B cell (primary cell): ENCODE measurements around the gene PCDH15. TPM values are rescaled to one million over a fixed set of nuclear protein-coding genes. Genes with fewer than 3 reads are reported as not detected.

Experiments used
- ATAC-seq: fragments of 200-7000 bp; cut with Tn5 transposase; one replicate; pipeline ENCODE4 v1.10.0; 2021; ENCODE audit warnings: low read depth, mild to moderate bottlenecking, moderate number of reproducible peaks, moderate library complexity
- CTCF ChIA-PET: fragments of 350-600 bp; sonication (Branson Sonifier 250); formaldehyde crosslinking; loops from one replicate; lab custom pipeline; 2021; ENCODE audit warnings: antibody characterized with exemption, inconsistent platforms; lab: Charles Lee
- POLR2A ChIA-PET: fragments of 350-600 bp; sonication (Branson Sonifier 250); formaldehyde crosslinking; loops from one replicate; lab custom pipeline; 2021; ENCODE audit warnings: antibody characterized with exemption; lab: Charles Lee
- DNase-seq: peaks from one replicate; pipeline ENCODE4 v3.0.0; 2013
- H2AFZ ChIP-seq: 2 replicates; pipeline ENCODE4 v1.6.1; 2012; ENCODE audit warnings: mild to moderate bottlenecking, low read depth, low read length; ENCODE audit not compliant: insufficient read depth, poor library complexity, severe bottlenecking
- H3K27ac ChIP-seq, 2 donors: 1 replicate in 1 of 2; 2 replicates in 1 of 2; pipeline ENCODE4 v1.5.1; 2012 to 2013; ENCODE audit warnings: low read length in 2 of 2, mild to moderate bottlenecking in 2 of 2, moderate library complexity in 1 of 2
- H3K27me3 ChIP-seq, 4 experiments: fragments of 200-600 bp in 1 of 4; sonication (generic) in 1 of 4; replicated peaks in 1 of 4; 1 replicate in 2 of 4; 2 replicates in 2 of 4; pipeline versions ENCODE4 v1.6.1 to v1.7.0; 2013 to 2016; ENCODE audit warnings: low read length in 3 of 4, mild to moderate bottlenecking in 2 of 4, mixed read lengths in 1 of 4, moderate library complexity in 1 of 4; ENCODE audit not compliant: insufficient read depth in 4 of 4, control insufficient read depth in 3 of 4; ENCODE audit errors: control extremely low read depth in 1 of 4
- H3K36me3 ChIP-seq, 2 experiments: replicated peaks in 1 of 2; 1 replicate in 1 of 2; 2 replicates in 1 of 2; pipeline versions ENCODE4 v1.6.1 to v1.7.1; 2013; ENCODE audit warnings: low read length in 1 of 2; ENCODE audit not compliant: insufficient read depth in 2 of 2, control insufficient read depth in 1 of 2; ENCODE audit errors: control extremely low read depth in 1 of 2, extremely low read depth in 1 of 2
- H3K4me1 ChIP-seq, 2 donors: fragments of 200-600 bp in 1 of 2; sonication (generic) in 1 of 2; 1 replicate in 1 of 2; 2 replicates in 1 of 2; pipeline versions ENCODE4 v1.5.1 to v1.6.1; 2013 to 2017; ENCODE audit warnings: low read length in 2 of 2; ENCODE audit not compliant: control insufficient read depth in 2 of 2, insufficient read depth in 2 of 2
- H3K4me2 ChIP-seq: replicated peaks from 2 replicates; pipeline ENCODE3; 2012; ENCODE audit warnings: mild to moderate bottlenecking, low read depth, low read length; ENCODE audit not compliant: poor library complexity, severe bottlenecking
- H3K4me3 ChIP-seq, 5 experiments: fragments of 200-600 bp in 1 of 5; sonication (generic) in 1 of 5; 1 replicate in 3 of 5; 2 replicates in 2 of 5; pipeline versions ENCODE4 v1.5.1 to v1.7.0; 2011 to 2016; ENCODE audit warnings: low read length in 4 of 5, mild to moderate bottlenecking in 4 of 5, low read depth in 2 of 5, control low read depth in 1 of 5, moderate library complexity in 1 of 5; ENCODE audit not compliant: insufficient read depth in 1 of 5; ENCODE audit errors: control extremely low read depth in 1 of 5, extremely low read depth in 1 of 5
- H3K79me2 ChIP-seq: fragments of 200-600 bp; sonication (generic); one replicate; pipeline ENCODE4 v1.6.0; 2016; ENCODE audit warnings: low read length; ENCODE audit not compliant: control insufficient read depth, insufficient read depth
- H3K9ac ChIP-seq: fragments of 200-600 bp; sonication (generic); 2 replicates; pipeline ENCODE4 v1.6.1; 2017; ENCODE audit warnings: mild to moderate bottlenecking, low read length, moderate library complexity
- H3K9me3 ChIP-seq, 3 donors: one replicate each; pipeline versions ENCODE4 v1.6.1 to v1.7.1; 2013; ENCODE audit warnings: low read length in 2 of 3; ENCODE audit not compliant: control insufficient read depth in 2 of 3, insufficient read depth in 1 of 3; ENCODE audit errors: control extremely low read depth in 1 of 3
- H4K20me1 ChIP-seq: 2 replicates; pipeline ENCODE4 v1.6.0; 2012; ENCODE audit warnings: mild to moderate bottlenecking, low read length; ENCODE audit not compliant: insufficient read depth, control insufficient read depth, poor library complexity, severe bottlenecking
- H3K27ac Mint-ChIP-seq: one replicate; pipeline ENCODE4 v1.8.0; 2021; ENCODE audit warnings: mixed read lengths
- H3K27me3 Mint-ChIP-seq: one replicate; pipeline ENCODE4 v1.8.0; 2021; ENCODE audit warnings: mixed read lengths
- H3K4me1 Mint-ChIP-seq: one replicate; pipeline ENCODE4 v1.8.0; 2021; ENCODE audit warnings: mixed read lengths
- H3K4me3 Mint-ChIP-seq: one replicate; pipeline ENCODE4 v1.8.0; 2021; ENCODE audit warnings: mixed read lengths
- H3K9me3 Mint-ChIP-seq: one replicate; pipeline ENCODE4 v1.8.0; 2022; ENCODE audit warnings: mixed read lengths; ENCODE audit not compliant: insufficient read depth
- EZH2 ChIP-seq: IDR thresholded peaks from 2 replicates; pipeline ENCODE4 v1.6.1; 2012; ENCODE audit warnings: borderline replicate concordance, low read depth, mild to moderate bottlenecking, moderate library complexity, low read length; ENCODE audit not compliant: insufficient read depth, poor library complexity, severe bottlenecking
- WGBS: methylation state at CpG from one replicate; pipeline ENCODE4 v1.1.5; 2013; ENCODE audit warnings: missing lambda C conversion rate; ENCODE audit not compliant: insufficient coverage; 5-methylcytosine and 5-hydroxymethylcytosine counted together
- intact Hi-C: fragments of 100-400 bp; cut with micrococcal nuclease; formaldehyde crosslinking; loops from one replicate; pipeline ENCODE4 v1.10.0; 2022
- polyA plus RNA-seq: library from polyadenylated mRNA; depleted of rRNA; stranded (reverse); fragments of >200 nt; gene quantifications from 2 replicates; pipeline ENCODE4 v1.2.3, GENCODE V29; 2012
- total RNA-seq, 2 donors: library from RNA; stranded (reverse); fragments of 120-200 nt in 1 of 2; gene quantifications; 1 replicate in 1 of 2; 2 replicates in 1 of 2; pipeline versions ENCODE4 v1.2.3 to v1.2.4, GENCODE V29; 2013 to 2022
- TF ChIP-seq, protein P1 (sequence below): fragments of 200-600 bp; IDR thresholded peaks from one replicate; pipeline ENCODE4 v1.8.0; 2022; ENCODE audit warnings: antibody characterized with exemption, mild to moderate bottlenecking

PCDH15 gene
- total and polyA plus RNA-seq, 2 donors (not counting 1 experiment from before 2014, with no cell fraction given): not detected

DNA sequence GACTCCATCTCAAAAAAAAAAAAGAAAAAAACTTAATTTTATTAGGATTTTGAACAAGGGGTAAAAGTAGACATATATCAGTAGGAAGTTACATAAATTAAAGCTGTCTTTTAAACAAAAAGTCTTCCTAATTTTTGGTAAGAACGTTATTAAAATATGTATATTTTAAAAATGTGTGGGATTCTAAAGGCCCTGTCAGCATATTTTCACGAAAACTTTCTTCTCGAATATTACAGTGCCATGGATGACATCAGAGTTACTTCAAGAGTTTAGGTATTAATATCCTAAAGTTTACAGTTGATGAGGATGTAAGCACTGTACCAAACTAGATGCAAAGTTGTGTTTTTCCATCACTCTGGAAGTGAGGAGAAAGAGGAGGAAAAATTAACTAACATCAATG lies 820.8 kb downstream of the PCDH15 start:
- Histone ChIP-seq H3K27me3 (no peaks in the 10 kb centered on the region), H2AFZ (no peak overlapping the region), H3K4me3 (no peak overlapping the region), H3K27ac (no peak overlapping the region), H4K20me1 (no peaks in the 10 kb centered on the region), H3K4me1 (no peaks in the 10 kb centered on the region), H3K36me3 (no peaks in the 10 kb centered on the region), H3K9me3 (peaks cover 0 to 5% (median 2%) of the 10 kb centered on the region in 3 donors), H3K79me2 (no peaks in the 10 kb centered on the region), H3K9ac (no peak overlapping the region), H3K4me2 (no peak overlapping the region)
- H3K27me3 Mint-ChIP-seq: no peaks in the 10 kb centered on the region
- no CpG with 5 or more reads among the region's 3 CpGs for WGBS
- POLR2A ChIA-PET: no interaction called here
- intact Hi-C loops: no loop called here
- H3K9me3 Mint-ChIP-seq: no peaks in the 10 kb centered on the region
- TF ChIP-seq EZH2: no peak
- TF ChIP-seq, protein P1, sequence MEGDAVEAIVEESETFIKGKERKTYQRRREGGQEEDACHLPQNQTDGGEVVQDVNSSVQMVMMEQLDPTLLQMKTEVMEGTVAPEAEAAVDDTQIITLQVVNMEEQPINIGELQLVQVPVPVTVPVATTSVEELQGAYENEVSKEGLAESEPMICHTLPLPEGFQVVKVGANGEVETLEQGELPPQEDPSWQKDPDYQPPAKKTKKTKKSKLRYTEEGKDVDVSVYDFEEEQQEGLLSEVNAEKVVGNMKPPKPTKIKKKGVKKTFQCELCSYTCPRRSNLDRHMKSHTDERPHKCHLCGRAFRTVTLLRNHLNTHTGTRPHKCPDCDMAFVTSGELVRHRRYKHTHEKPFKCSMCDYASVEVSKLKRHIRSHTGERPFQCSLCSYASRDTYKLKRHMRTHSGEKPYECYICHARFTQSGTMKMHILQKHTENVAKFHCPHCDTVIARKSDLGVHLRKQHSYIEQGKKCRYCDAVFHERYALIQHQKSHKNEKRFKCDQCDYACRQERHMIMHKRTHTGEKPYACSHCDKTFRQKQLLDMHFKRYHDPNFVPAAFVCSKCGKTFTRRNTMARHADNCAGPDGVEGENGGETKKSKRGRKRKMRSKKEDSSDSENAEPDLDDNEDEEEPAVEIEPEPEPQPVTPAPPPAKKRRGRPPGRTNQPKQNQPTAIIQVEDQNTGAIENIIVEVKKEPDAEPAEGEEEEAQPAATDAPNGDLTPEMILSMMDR: no peak
- H3K4me1 Mint-ChIP-seq: no peaks in the 10 kb centered on the region
- no peak overlapping the region for H3K4me3 Mint-ChIP-seq
- CTCF ChIA-PET: no interaction called here
- H3K27ac Mint-ChIP-seq: no peak overlapping the region
- DNase-seq: no peak
- no peak for ATAC-seq

DNA sequence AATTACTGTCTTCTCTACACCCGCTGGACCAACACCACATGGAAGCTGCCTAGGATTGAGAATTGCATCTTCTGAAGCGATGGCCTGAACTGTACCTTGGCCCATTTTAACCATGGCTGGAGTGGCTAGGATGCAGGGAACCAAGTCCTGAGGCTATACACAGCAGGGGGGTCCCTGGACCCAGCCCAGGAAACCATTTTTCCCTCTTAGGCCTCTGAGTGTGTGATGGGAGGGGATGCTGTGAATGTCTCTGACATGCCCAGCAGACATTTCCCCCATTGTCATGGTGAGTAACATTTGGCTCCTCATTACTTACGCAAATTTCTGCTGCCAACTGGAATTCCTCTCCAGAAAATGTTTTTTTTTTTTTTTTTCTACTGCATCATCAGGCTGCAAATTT lies 822.7 kb downstream of the PCDH15 start:
- no peak overlapping the region for H3K27ac ChIP-seq
- H3K9me3 Mint-ChIP-seq: peaks cover 2% of the 10 kb centered on the region
- POLR2A ChIA-PET: no interaction called here
- H3K4me3 Mint-ChIP-seq: no peak overlapping the region
- intact Hi-C loops: no loop called here
- no peaks in the 10 kb centered on the region for H3K4me1 Mint-ChIP-seq
- H2AFZ ChIP-seq: no peak overlapping the region
- no peak overlapping the region for H3K4me3 ChIP-seq
- CTCF ChIA-PET: no interaction called here
- no peaks in the 10 kb centered on the region for H3K27me3 Mint-ChIP-seq
- peaks cover 0 to 5% (median 2%) of the 10 kb centered on the region in 3 donors for H3K9me3 ChIP-seq
- no peaks in the 10 kb centered on the region for H3K4me1 ChIP-seq
- TF ChIP-seq EZH2: no peak
- TF ChIP-seq, protein P1: no peak
- no peak overlapping the region for H3K9ac ChIP-seq
- no peak for ATAC-seq
- no peaks in the 10 kb centered on the region for H3K79me2 ChIP-seq
- H4K20me1 ChIP-seq: no peaks in the 10 kb centered on the region
- 73% methylated on average over 2 of the region's 3 CpGs for WGBS
- H3K27me3 ChIP-seq: no peaks in the 10 kb centered on the region
- DNase-seq: no peak
- no peaks in the 10 kb centered on the region for H3K36me3 ChIP-seq
- H3K27ac Mint-ChIP-seq: no peak overlapping the region
- no peak overlapping the region for H3K4me2 ChIP-seq
